ENCODE measurements around the gene KATNAL2. TPM values are rescaled to one million over a fixed set of nuclear protein-coding genes. Genes with fewer than 3 reads are reported as not detected.

The KATNAL2 gene, protein sequence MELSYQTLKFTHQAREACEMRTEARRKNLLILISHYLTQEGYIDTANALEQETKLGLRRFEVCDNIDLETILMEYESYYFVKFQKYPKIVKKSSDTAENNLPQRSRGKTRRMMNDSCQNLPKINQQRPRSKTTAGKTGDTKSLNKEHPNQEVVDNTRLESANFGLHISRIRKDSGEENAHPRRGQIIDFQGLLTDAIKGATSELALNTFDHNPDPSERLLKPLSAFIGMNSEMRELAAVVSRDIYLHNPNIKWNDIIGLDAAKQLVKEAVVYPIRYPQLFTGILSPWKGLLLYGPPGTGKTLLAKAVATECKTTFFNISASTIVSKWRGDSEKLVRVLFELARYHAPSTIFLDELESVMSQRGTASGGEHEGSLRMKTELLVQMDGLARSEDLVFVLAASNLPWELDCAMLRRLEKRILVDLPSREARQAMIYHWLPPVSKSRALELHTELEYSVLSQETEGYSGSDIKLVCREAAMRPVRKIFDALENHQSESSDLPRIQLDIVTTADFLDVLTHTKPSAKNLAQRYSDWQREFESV
- 8.0 TPM for total RNA-seq

DNA sequence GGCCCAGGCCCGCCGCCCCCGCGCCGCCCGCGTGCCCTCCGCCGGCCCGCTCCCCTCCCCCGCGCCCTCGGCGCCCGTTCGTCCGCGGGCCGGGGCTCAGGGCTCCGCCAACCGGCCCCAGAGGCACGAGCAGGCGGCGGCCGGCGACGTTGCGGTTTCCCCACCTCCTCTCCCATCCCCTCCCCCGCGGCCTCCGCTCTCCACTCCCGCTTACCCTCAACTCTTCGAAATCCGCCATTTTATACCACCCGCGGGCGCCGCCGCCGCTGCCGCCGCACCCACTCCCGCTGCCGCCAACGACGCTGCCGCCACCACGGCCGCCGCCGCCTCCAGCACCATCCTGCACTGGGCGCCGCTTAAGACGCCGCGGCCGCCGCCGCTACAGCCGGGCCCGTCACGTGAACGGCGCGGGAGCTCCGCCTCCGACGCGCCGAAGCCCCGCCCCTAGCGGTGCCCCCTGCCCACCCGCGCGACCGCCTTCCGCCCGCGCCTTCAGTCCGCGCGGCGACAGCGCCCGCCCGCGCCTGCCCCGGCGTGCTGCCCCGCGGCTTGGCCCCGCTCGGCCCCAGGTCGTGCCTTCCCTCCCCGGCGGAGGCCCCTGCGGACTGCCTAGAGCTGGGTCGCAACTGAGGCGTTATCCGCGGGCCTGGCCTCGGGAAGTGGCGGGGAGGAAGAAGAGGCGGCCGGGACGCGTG is at the start of gene KATNAL2, which contains the start of gene PIAS2:
Gene KATNAL2, plus strand, starts transcription at position 495 of the 695 bp plus-strand sequence. CDS start 29,271 bp downstream, outside the sequence.
Gene PIAS2, minus strand, starts transcription at position 400 of the 695 bp plus-strand sequence. Its CDS starts 162 bp downstream, at position 238.
- DNase-seq (ENCODE audit: low spot score) = peak; percentile 80

DNA sequence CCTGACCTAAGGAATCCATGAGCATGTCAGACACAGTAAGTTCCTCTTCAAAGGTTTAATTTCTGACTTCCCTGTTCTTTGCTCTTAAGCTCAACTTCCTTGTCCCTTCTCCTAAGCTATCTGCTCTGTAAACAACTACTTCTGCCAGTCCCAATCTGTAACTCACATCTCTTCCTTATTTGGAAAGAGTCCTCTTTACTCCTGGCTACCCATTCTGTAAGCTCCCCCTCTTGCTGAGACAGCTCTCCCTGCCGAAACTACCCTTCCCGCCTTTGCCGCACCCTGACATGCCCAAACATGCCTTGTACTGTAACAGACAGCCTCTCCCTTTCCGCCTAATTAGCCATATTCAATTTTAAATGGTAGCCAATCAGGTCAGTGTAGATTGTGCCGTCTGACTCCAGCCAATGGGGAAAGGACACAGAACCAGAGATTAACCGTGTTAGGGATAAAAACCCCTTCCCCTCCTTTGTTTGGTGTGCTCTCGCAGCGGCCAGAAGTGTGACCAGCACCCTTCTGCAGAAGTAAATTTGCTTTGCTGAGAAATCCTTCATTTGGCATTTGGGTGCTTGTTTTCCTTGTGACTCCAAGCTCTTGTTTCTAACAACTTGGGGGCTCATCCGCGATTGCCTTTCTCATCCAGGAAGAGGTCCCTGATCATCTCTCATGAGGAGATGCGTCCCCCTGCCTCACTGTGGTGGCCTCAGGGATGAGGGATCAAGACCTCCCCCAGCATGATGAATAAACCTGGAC is 49.1 kb upstream of the KATNAL2 start:
- DNase-seq (ENCODE audit: low spot score) = no peak

DNA sequence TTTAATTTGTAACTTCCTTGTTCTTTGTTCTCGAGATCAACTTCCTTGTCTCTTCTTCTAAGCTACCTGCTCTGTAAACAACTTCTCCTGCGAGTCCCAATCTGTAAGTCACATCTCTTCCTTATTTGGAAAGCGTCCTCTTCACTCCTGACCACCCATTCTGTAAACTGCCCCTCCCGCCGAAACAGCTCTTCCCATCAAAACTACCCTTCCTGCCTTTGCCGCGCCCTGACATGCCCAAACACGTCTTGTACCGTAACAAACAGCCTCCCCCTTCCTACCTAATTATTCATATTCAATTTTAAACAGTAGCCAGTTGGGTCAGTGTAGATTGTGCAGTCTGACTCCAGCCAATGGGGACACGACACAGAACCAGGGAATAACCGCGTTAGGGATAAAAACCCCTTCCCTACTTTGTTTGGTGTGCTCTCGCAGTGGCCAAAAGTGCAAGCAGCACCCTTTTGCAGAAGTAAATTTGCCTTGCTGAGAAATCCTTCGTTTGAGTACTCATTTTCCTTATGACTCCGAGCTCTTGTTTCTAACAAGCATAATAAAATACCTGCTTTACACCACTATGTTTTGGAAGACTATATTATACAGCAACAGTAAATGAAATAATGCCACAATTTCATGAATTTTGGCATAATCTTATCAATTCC is 39.9 kb upstream of the KATNAL2 start:
- peak; percentile 22 for DNase-seq (ENCODE audit: low spot score)

DNA sequence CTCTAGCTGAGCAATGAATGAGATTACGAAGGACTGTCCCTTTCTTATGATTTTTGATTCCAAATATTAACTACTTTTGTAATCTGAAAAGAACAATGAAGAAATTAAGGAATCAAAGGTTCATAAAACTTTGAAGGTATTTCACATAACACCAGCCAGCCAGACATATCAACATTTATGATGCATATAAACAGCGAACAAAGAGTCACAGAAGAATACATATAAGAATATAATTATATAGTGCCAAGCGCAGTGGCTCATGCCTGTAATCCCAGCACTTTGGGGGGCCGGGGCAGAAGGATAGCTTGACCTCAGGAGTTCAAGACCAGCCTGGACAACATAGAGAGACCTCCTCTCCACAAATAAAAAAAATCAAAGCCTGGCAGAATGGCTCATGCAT is 34.2 kb upstream of the KATNAL2 start:
- no peak for DNase-seq (ENCODE audit: low spot score)

DNA sequence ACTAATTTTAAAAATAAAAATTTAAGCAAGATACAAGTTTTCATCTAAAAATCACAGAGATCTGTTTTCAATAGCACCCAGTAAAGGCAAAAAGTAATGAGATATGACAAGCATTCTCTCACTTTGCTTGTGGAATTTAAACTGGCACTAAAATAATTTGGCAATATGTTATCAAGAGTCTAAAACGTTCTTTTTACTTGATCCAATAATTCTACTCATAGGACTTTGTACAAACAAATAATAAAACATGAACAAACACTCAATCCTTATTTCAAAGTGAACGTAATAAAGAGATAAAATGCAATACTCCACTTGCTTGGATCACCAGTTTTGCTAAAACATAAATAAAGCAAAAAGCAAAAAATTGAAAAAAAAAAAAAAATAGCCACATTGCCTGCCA is 30.5 kb upstream of the KATNAL2 start:
- DNase-seq (ENCODE audit: low spot score) = no peak

DNA sequence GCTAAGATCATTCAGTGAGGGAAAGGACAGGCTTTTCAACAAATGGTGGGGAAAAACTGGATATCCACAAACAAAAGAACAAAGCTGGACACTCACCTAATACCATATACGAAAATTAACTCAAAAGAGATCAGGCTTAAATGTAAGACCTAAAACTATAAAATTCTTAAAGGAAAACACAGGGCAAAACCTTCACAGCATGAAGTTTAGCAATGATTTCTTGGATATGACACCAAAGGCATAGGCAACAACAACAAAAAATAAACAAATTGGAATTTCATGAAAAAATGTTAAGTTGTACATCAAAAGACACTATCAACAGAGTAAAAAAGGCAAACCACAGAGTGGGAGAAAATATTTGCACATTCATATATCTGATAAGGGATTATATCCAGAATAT is 28.4 kb upstream of the KATNAL2 start:
- DNase-seq (ENCODE audit: low spot score) = no peak

DNA sequence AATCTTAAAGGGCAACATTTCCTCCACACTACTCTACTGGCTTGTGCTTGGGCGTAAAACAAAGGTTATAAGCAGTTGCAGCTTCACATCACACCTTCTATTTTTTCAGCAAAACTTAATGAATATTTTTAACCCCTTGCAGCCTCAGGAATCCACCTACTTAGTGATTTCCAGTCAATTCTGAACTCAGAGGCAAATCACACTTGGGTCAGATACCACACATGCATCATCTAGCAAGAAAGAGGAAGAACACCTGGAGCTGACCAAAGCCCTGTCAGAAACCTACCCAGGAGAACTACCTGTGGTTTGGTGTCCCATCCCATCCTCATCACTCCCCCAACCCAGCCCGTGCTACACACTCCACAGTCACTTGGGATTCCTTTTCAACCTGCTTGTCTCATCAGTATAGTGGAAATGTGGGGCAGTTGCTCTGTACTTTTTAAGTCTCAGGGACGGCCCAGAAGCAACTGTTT is 25.6 kb upstream of the KATNAL2 start:
- no peak for DNase-seq (ENCODE audit: low spot score)

DNA sequence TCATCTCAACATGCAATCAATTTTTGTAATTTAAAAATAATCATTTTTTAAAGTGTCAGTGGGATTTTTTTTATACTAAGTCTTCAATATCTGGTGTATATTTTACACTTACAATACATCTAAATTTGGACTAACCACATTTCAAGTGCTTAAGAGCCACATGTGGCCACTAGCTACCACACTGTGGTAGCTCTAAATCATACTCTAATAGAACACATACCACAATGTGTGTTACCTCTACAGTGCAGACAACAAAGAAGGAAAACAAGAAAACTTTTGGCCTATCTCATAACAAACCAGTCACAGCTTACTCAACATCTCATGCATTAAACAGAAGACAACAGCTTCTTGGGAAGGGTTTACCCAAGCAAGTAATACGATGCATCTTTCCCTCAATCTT is 24.6 kb upstream of the KATNAL2 start:
- no peak for DNase-seq (ENCODE audit: low spot score)

DNA sequence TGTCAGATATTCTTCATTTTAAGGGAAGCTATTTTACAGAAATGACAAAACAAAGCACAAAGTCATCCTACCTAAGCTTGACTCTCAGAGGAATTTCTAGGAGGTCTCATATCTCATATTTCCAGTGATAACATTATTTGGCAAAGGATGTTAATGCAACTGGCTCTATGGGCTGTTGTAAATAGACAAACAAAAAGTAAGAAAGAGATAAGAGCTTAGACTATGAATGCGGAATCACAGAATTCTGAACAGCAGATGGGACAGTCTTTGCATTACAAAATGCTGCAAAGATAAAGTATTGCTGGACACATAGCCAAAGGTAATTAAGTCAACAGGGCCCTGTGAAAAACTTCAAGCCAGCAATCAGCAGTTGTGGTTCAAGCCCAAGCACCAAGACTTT is 24.0 kb upstream of the KATNAL2 start:
- no peak for DNase-seq (ENCODE audit: low spot score)

DNA sequence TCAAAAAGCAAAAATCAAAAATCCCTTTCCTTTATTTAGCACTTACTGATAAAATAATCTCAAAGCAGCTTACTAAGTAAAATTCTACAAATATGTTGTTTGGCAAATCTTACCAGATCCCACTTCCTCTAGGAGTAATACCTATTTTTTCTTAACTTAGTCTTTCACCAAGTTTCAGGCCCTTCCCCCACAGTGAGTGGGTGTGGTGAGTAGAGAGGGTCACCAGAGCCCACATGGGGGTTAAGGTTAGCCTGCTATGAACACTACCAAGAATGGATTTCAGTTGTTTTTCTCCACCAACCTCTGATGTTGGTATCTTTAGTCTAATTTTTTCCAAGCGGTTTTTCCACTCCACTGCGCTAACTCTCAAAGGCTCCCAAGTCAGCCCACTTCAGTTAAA is 23.3 kb upstream of the KATNAL2 start:
- no peak for DNase-seq (ENCODE audit: low spot score)

DNA sequence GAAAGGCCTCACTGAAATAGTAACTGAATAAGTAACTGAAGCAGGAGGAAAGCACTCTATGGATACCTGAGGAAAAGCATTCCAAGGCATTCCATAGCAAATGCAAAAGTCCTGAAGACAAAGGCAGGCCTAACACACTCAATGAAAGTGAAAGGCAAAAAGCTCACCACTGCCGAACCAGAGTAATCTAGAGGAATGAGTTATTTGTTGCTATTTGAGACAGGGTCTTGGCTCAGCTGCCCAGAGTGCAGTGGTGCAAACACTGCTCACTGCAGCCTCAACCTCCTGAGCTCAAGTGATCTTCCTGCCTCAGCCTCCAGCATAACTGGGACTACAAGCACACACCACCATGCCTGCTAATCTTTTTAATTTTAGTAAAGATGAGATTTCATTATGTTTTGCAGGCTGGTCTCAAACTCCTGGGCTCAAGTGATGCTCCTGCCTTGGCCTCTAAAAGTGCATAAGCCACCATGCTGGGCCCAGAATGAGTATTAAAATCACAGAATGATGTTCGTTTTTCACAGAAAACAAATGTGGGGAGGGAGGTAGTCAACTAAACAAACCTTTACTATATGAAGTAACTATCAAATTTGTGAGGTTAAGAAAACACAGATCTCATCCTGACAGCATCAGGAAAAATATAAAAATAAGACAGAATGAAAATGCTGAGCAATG is 18.0 kb upstream of the KATNAL2 start:
- DNase-seq (ENCODE audit: low spot score) = no peak

DNA sequence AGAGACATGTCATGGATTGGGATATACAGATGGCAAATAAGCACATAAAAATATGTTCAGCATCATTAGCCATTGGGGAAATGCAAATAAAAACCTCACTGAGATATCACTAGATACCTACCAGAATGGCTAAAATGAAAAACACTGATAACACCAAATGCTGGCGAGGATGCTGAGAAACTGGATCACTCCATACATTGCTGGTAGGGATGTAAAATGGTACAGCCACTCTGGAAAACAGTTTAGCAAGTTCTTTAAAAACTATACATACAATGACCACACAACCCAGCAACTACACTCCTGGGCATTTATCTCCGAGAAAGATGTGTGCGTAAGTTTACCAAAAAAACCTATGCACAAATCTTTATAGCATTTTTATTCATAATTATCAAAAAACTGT is 14.0 kb upstream of the KATNAL2 start:
- DNase-seq (ENCODE audit: low spot score) = no peak

DNA sequence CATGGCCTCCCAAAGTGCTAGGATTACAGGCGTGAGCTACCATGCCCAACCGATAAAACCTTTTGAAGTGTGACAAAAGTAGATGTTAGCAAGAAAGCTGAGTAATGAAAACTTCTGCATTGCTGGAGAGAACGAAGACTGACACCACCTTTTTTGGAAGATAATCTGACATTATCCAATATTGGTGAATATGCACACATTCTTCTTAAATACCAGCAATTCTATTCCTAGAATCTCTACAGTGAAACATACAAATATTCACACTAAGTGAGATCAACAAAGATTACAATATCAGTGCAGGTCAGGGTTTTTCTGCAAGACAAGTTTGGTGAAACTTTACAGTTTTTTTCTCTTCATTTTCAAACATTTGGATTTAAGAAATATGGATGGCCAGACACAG is 7.9 kb upstream of the KATNAL2 start:
- no peak for DNase-seq (ENCODE audit: low spot score)

DNA sequence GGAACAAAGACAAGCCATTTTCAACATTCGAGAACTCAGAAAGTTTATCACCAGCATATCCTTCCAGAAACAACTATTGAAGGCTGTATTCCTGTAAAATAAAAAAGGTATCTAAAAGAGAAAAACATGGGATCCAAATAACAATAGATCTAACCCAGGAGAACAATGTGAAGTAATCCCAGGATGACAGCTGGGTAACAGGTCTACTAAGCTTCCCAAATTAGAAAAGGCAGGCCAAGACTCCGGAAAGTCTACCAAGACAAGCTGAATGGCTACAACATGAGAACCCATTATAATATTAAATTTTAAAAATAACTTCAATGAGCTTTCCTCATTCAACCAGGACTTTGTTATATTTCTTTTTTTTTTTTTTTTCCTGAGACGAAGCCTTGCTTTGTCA is 6.5 kb upstream of the KATNAL2 start:
- DNase-seq (ENCODE audit: low spot score) = no peak

DNA sequence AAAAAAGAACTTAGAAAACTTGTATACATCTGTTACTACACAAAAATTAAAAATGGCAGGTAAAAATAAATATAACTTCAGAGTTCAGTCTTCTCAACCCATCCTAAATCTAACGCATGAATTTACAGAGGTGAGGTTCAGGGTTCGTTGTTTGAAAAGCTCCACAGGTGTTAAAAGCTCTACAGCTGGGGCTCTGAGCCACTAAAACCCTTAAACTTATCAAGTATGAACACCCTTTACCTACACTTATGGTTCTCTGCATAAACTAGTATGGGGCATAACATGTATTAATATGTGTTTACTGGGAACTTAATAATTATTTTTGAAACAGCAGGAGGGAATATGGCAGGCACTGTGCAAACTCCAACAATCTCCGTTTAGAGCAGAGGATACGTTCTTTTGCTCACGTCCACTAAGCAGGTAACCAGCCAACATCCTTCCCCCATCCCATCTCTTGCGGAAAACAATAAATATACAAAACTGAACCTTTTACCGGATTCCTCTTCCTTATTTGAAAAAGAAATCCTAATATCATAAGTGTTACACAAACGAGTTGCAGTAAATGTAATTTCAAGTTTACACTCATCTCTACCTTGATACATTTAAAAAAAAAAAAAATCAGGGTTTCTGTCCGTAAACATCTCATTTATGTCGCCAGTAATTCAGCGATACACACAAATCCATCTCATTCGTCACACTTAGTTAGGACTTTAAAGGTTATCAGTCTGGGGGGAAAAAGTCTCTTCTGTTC is 1.4 kb upstream of the KATNAL2 start:
- no peak for DNase-seq (ENCODE audit: low spot score)

DNA sequence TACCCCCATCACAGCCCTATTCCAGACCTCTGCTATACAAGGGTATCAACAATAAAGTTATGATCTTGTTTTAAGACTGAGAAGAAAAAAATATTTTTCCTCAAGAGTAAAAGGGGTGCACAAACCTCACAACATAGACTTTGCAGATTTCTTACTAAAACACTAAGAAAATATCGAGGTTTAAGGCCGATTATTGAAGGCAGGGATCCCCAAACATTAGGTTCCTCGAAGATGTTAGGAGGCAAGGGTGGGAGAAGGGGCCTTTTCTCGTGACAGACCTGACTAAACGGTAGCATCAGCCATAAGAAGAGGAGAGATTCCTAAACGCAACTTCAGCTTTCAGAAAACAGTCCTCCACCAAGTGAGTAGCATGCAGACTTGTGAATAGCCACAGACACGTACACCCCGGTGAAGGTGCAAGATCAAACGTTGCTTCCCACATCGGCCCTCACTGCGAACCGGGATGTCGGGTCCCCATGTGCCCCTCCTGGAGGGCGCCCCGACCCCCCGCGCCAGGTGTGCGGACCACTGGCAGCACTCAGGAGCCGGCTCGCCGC is 773 bp upstream of the KATNAL2 start:
- peak; percentile 14 for DNase-seq (ENCODE audit: low spot score)

DNA sequence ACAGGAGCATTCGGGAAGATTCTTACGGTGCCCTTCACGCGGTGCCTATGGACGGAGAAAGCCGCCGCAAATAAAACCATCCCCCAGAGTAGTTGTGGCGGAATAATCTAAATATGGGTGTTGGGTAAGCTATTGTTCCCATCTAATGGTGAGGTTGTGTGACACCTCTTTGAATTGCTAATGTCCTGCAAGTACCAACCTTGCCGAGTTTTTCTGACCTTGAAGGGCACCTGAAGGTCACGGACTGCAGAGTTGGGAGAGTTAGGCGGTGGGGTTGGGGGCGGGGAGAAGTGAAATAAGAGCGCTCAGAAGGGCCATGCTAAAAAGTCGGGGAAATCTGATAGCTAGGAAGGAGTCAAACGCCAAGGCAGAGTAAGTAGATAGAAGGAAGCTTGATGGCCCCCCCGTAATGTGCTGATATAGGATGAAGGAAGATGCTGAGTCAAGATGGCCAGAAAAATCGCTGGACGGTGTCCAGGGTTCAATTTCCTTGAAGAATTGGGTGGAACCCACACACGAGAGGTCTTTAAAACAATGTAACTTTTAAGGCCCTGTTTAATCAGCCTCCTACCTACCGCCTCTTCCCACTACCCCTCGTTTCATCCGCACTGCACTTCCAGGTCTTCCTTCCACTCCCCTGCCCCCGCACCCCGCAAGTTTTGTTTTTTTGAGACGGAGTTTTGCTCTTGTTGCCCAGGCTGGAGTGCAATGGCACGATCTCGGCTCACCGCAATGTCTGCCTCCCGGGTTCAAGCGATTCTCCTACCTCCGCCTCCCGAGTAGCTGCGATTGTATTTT is 600 bp downstream of the KATNAL2 start:
- DNase-seq (ENCODE audit: low spot score) = peak; percentile 24

DNA sequence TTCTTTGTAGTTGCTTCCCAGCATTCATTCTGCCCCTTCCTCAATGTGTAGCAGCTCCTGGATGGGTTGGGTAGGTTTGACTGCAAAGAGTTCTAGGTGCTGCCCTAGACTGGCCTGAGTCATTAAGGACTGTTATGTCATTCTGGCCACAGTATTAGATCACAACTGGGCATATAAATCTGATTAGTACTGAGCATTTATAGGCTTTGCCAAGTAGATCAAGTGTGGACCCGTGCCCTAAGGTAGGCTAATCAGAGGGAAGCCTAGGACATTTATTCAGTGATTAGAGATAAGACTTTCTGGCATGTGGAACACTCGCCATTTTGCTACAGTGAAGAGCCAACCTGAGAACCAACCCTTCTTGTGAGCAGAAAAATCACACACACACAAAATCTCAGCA is 2.7 kb downstream of the KATNAL2 start:
- DNase-seq (ENCODE audit: low spot score) = no peak

DNA sequence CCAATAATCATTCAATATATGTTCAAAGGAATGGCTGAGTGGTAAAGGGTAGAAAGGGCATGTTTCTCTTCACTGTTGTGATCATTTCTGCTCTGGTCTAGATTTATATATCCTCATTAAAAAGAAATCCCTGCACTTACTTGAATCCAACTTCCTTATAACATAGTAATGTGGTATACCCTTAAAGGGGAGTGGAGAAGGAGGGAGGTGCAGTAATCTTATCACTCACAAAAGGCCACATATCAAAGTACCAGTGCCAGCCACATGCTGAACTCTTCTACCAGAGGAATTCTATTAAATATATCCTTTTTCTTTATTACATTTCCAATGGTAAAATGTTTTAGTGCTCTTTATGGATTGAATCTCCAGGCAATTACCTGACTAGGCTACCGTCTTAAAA is 3.3 kb downstream of the KATNAL2 start:
- DNase-seq (ENCODE audit: low spot score) = no peak
